HG03159 (cell line): ENCODE results near the gene SPG7.

Experiments used
- ATAC-seq: cut with Tn5 transposase; IDR thresholded peaks from one replicate; pipeline ENCODE4 v1.9.1; 2021; ENCODE audit warnings: mild to moderate bottlenecking, moderate library complexity; ENCODE audit not compliant: unreplicated experiment

SPG7 gene

DNA sequence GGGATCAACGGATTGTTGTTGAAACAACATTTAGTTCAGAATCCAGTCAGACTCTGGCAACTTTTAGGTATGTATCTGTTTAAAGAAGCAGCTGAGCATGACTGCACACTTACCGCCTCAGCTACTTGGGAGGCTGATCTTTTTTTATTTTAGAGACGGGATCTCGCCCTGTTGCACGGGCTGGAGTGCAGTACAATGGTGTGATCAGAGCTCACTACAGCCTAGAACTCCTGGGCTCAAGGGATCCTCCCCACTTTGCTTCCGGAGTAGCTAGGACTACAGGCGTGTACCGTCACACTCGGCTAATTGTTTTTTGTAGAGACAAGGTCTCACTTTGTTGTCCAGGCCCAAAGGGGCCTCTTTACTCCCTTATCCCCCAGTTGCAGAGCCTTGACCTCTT lies 2.3 kb downstream of the SPG7 start:
- no peak for ATAC-seq

DNA sequence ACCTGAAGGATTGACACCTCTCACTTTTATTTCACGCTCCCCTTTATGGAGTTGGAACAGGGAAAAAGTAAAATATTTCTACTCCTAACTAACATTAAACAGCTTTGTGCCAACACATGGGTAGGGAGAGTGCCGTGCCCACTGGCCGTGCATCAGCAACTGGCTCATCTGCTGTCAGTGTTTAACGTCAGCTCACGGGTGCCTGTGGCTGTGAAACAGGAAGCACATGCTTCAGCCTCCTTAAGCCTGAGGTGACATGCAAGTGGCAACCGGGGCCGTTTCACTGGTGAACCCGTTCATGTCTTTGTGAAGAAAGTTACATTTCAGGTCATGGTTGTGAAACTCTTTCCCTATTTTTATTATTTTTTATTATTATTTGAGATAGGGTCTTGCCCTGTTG lies 3.2 kb downstream of the SPG7 start:
- no peak for ATAC-seq

DNA sequence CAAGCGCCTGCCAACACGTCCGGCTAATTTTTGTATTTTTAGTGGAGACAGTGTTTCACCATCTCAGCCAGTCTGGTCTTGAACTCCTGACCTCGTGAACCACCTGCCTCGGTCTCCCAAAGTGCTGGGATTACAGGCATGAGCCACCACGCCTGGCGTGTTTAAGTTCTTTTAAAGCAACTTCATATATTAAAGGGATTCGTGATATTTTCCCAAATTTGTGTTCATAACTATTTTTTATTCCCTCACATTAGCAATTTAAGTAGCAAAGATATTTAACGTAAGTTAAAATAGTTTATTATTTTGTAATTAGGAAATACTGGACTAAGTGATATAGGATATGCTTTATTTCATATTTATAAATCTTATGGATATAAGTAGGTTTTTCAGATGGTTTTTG lies 4.2 kb downstream of the SPG7 start:
- no peak for ATAC-seq

DNA sequence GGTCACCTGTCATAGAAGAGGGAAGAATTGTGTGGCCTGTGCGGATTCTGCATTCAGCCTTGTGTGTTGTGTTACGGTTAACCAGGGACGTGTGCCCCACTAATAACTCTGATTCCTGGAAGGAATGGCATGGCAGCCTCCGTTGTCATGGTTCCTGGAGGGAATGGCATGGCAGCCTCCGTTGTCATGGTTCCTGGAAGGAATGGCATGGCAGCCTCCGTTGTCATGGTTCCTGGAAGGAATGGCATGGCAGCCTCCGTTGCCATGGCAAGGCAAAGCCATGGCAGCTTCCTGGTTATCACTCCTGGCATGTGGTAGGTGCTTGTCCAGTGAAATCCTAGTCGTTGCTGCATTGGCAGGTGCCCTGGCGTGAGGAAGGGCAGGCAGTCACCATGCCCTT lies 8.9 kb downstream of the SPG7 start:
- ATAC-seq = no peak

DNA sequence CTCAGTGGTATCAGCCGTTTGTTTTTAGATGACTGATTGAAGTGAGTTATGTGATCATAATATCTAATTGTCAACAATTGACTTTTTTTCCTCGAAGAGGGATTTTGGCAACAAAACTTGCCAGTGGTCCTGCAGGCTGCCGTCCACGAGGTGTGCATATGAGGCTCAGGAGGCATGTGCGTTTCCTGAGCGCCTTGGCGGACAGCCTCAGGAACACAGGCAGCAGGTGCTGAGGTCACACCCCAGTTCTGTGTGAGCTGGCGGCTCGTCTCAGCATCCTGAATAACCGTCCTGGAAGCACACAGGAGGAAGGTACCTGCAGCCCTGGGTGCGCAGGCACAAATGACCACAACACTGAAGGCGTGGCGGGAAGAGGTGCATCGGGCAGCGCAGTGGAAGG lies 11.7 kb downstream of the SPG7 start:
- no peak for ATAC-seq

DNA sequence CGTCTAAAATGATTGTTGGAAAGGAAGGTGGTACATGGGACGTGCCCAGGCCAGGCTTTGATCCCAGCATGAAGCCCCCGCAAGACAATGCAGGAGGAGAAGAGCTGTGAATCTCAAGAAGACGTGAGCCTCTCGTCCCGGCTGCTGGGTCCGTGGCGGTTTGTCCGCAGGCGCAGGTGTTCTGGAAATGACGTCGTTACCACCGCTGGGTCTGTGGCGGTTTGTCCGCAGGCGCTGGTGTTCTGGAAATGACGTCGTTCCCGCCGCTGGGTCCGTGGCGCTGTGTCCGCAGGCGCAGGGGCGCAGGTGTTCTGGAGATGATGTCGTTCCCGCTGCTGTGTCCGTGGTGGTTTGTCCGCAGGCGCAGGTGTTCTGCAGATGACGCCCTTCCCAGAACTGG lies 14.1 kb downstream of the SPG7 start:
- no peak for ATAC-seq

DNA sequence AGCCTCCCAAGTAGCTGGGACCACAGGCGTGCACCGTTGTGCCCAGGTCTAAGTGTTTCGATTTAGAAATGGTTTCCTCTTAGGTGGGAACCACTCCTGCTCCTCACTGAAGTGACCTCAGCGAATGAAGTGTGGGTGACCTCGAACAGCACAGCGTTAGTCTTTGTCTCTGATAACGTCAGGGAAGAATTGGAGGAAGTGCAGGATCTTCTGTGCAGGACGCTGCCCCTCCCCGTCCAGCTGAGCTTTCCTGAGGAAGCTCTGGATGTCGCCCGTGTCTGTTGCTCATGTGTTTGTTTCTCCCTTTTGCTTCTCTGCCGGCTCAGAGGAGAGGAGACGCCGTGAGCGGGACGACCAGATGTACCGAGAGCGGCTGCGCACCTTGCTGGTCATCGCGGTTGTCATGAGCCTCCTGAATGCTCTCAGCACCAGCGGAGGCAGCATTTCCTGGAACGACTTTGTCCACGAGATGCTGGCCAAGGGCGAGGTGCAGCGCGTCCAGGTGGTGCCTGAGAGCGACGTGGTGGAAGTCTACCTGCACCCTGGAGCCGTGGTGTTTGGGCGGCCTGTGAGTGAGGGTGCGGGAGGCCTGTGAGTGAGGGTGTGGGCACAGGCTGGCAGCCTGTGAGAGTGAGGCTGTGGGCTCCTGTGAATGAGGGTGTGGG lies 15.6 kb downstream of the SPG7 start:
- ATAC-seq = no peak

DNA sequence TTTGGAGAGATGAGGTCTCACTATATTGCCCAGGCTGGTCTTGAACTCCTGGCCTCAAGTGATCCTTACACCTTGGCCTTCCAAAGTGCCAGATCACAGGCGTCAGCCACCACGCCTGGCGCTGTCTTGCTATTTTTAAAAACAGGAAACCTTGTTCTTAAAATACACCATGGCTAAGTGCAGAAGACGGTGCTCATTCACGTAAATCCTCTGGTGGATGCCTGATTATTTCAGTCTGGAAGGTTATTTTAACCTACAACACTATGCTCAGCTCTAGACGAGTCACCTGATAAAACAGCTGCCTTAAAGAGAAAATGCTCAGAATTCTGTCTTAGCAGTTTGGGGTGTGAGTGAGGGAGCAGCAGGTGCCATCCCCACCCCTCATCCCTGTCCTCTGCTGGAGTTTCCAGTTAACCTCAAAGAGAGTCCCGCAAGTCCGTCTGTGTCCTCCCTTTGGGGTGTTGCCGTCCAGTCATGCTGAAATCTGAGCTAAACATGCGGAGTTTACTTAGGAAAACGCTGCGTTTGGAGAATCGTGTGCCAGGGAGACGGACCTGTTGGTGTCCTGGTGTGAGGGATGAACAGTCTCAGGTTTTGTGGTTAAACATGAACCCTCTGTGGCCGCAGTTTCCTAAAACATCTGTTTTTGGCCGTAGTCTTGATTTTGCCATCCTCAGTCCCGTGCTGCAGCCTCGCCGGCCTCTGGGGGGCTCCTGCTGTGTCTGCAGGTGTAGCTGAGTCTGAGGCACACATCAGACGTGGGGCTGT lies 17.1 kb downstream of the SPG7 start:
- no peak for ATAC-seq

DNA sequence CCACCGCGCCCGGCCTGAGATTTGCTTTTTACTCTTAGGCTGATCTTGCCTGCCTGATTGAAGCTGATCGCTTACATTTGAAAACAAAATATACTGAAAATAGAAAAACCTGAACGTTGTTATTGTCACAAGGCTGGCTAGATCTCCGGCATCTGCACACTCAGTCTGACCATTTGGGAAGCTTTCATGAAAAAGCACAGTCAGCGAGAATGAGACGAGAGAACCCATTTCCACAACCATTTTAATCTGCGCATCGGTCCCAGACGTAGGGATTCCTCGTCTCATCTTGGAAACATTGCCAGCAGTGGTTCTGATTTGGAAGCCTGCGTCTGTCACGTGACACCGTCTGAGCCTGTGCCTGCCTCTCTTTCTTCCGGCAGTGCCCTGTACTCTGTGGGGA lies 20.9 kb downstream of the SPG7 start:
- no peak for ATAC-seq

DNA sequence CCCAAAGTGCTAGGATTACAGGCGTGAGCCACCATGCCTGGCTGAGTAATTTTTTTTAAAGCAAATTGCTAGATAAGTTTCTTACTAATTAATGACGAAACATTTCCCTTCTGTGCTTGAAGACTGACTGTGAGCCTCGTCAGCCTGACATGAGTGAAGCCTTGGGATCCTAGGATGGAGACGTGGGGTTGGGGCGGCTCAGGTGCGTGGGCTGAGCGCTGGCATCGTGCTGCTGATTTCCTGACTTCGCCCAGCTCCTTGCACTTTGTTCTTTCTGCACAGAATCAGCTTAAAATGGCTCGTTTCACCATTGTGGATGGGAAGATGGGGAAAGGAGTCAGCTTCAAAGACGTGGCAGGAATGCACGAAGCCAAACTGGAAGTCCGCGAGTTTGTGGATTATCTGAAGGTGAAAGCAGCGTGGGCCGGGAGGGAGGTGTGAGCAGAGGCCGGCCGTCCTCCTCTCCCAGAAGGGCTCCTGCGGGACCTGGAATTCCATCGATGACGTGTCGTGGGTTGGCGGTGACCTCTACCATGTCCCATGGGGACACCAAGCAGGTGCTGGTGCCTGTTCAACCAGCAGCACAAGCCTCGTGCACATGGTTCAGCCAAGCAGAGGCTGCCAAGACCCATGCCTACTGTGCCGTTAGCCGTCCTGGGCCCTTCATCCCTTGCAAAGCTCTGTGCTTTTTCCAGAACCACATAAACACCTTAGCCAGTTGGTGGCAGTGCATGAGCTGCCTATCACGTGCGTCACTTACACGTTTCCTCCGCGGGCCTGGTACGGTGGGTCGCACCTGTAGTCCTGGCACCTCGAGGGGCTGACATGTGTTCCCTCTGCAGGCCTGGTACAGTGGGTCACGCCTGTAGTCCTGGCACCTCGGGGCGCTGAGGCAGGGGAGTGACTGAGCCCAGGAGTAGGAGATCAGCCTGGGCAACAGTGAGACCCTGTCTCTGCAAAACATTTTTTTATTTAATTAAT lies 22.5 kb downstream of the SPG7 start:
- ATAC-seq = no peak

DNA sequence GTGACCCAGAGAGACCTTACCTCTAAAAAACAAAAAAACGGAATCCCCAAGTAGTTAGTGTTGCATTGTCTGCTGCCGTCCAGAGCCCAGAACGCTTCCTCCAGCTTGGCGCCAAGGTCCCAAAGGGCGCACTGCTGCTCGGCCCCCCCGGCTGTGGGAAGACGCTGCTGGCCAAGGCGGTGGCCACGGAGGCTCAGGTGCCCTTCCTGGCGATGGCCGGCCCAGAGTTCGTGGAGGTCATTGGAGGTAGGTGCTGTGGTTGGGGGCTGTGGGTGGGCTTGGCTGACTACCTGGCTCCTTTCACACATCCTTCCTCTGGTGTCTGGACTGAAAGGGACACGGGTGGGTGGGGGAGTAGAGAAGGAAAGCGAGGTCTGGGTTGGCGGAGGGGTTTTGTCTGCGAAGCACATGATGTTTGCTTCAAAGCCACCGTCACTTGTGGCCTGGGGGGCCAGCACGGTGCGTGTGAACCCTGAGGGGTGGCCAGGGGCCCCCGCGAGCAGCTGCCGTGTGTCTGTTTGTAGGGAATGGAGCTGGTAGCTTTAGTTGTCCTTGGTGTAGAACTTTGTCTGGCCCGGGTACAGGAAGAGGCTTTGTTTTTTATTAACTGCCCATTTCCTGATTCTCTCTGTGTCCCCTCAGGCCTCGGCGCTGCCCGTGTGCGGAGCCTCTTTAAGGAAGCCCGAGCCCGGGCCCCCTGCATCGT lies 23.8 kb downstream of the SPG7 start:
- no peak for ATAC-seq

DNA sequence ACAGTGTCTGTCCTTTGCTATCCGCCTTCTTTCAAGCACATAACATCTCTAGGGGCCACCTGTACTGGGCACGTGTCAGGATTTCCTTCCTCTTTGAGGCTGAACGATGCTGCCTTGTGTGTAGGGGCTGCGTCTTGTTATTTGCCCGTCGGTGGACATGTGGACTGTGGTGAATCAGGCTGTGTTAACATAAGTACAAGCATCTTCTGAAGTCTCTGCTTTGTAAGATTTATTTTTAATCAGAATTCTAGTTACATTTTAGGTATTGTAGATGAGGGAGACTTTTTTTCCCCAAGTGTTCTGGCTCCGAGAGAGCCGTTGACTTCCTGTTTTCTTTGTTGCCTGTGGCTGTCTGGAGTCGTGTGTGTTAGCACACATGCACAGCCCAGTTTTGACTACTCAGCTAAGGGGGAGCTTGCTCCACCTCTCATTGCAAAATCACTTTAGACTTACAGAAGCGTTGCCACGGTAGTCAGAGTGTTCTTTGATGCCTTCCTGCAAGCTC lies 26.1 kb downstream of the SPG7 start:
- no peak for ATAC-seq

DNA sequence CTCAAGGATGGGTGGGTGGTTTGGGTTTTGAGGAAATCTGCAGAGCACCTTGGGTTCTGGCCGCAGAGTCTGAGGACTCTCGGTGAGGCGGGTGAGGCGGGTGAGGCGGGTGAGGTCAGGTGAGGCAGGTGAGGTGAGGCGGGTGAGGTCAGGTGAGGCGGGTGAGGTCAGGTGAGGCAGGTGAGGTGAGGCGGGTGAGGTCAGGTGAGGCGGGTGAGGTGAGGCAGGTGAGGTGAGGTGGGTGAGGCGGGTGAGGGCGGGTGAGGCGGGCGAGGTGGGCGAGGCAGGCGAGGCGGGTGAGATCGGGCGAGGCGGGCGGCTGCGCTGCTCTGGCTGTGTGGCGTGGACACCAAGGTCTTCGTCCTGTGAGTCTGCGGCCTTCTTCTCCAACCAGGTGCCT lies 28.2 kb downstream of the SPG7 start:
- ATAC-seq = no peak

DNA sequence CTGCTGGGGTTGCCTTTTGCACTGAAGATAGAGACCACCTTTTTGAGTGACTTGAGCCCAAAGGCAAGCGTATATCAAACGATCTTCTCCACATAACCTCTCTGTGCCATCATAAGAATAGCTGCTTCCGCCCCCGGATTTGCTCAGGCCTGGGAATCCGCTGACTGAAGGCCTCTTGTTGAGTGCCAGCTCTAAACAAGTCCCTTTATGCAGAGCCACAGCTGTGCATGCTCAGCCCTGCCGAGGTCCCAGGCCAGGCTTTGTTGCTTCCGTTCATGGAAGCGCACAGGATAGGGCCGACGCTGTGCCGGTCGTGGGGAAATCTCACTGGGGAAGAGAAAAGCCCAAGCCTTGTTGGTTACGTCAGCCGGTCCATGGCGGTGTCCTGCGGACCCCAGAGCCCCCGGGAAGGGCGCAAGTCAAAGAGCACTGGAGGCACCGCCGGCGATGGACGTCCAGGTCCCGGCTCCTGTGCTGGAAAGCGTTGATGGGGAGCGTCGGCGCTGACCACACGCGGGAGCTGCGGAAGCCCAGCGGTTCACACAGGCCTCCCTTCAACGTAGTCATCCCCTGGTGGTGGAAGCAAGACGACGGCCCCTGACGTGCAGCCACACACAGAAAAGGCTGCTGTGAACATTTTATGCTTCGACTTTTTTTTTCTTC lies 28.8 kb downstream of the SPG7 start:
- no peak for ATAC-seq

DNA sequence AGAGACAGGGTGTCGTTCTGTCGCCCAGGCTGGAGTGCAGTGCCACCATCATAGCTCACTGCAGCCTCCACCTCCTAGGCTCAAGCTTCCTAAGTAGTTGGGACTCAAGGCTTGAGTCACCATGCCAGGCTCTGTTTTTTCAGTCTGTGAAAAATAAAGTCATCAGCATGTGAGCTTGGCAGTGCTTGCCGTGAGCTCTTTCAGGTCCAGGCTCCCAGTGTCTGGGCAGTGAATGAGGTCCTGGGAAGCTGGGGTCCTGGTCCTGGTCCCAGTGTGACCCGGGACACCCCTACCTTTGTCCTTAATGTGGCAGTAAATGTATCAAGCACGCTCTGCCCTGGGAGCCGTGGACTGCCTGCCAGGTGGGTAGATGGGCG lies 29.3 kb downstream of the SPG7 start:
- no peak for ATAC-seq

DNA sequence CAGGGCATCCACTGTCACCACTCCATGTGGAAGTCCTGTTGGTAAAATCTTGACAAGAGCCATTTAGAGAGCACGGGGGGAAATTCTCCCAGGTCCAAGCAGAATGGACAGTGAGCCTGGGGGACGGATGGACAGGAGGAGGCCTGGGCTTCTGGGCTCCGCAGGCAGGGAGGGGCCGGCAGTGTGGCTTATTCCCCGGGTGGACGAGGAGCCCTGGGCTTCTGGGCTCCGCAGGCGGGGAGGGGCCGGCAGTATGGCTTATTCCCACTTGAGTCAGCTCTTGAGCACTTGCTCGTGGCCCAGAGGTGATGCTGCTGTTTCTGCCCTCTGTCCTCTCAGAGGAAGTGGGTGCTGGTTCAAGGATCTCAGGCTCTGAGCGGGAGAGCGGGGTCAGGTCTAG lies 30.1 kb downstream of the SPG7 start:
- no peak for ATAC-seq

DNA sequence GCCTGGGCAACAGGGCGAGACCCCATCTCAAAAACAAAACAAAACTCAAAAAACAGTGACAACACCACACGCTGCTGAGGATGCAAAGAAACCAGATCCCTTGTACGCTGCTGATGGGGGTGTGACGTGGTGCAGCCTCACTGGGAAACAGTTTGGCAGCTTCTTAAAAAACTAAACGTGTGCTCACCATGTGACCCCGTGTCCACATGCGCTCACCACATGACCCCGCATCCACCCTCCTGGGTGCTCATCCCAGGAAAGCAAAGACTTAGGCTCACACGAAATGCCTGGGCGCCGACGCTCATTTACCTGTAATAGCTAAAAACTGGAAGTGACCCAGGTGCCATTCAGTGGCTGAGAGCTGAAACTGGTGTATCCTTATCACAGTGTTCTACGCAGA lies 32.4 kb downstream of the SPG7 start:
- no peak for ATAC-seq

DNA sequence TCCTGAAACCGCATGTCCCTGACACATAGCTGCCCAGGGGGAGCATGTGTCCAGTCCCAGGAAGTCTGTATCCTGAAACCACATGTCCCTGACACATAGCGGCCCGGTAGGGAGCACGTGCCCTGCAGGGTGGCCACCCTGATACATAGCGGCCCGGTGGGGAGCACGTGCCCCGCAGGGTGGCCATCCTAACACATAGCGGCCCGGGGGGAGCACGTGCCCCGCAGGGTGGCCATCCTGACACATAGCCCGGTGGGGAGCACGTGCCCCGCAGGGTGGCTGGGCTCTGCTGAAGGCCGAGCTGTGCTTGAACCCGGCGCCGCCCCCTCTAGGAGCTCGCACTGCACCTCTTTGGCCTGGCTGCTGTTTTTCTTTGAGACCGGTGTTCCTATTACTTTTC lies 33.6 kb downstream of the SPG7 start:
- no peak for ATAC-seq

DNA sequence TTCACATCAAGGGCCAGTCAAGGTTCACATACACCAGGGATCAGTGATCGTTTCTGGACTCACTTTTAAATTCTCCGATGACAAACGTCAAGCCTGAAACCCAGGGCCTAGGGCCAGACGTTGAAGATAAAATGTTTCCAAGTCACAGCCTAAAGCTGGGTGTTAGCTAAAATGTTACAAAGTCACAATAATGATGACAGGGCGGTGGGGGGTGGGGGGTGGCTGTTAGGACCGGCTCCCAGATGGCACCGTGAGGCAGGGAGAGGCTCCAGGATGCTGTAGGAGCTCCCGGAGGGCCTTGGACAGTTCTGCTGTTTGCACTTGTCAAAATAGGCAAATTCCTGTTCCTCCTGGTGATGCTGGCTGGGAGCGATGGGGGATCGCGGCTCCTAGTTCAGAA lies 35.9 kb downstream of the SPG7 start:
- ATAC-seq = no peak

DNA sequence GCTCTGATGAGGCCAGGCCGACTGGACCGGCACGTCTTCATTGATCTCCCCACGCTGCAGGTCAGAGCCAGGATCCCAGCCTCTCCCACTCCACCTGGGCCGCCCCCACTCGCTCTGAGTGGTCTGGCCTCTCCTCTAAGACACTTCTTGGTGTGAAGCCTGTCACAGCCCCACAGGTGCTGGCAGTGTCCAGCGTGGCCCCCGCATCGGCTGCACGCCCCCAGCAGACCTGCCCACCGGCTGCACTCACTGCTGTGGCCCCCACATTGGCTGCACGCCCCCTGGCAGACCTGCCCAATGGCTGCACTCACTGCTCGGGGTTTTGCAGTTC lies 36.5 kb downstream of the SPG7 start:
- no peak for ATAC-seq
